Vagina (tissue), 2 donors: ENCODE measurements around the gene TAGLN.

ENCODE experiments used
- POLR2AphosphoS5 ChIP-seq, 2 donors: sonication (generic); formaldehyde crosslinking; IDR thresholded peaks; one replicate each; pipeline ENCODE4 v1.9.0; 2017; ENCODE audit warnings: antibody characterized with exemption in 2 of 2, mild to moderate bottlenecking in 2 of 2, low read depth in 1 of 2; ENCODE audit not compliant: insufficient read depth in 1 of 2
- TF ChIP-seq, protein P1 (sequence below), 3 experiments: fragments of 450-650 bp in 2 of 3; fragments of 200-600 bp in 1 of 3; sonication (generic) in 1 of 3; IDR thresholded peaks; one replicate each; pipeline ENCODE4 v1.5.1; 2017 to 2019; ENCODE audit warnings: antibody characterized with exemption in 3 of 3, mild to moderate bottlenecking in 2 of 3, moderate library complexity in 2 of 3

GRCh38 chr11:117185736-117186430, 13.3 kb upstream of the TAGLN start:
- TF ChIP-seq, protein P1, sequence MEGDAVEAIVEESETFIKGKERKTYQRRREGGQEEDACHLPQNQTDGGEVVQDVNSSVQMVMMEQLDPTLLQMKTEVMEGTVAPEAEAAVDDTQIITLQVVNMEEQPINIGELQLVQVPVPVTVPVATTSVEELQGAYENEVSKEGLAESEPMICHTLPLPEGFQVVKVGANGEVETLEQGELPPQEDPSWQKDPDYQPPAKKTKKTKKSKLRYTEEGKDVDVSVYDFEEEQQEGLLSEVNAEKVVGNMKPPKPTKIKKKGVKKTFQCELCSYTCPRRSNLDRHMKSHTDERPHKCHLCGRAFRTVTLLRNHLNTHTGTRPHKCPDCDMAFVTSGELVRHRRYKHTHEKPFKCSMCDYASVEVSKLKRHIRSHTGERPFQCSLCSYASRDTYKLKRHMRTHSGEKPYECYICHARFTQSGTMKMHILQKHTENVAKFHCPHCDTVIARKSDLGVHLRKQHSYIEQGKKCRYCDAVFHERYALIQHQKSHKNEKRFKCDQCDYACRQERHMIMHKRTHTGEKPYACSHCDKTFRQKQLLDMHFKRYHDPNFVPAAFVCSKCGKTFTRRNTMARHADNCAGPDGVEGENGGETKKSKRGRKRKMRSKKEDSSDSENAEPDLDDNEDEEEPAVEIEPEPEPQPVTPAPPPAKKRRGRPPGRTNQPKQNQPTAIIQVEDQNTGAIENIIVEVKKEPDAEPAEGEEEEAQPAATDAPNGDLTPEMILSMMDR (IDR thresholded peaks at IDR 0.05): no peak
- TF ChIP-seq POLR2AphosphoS5 (IDR thresholded peaks at IDR 0.05; ENCODE audit: insufficient read depth in 1 of 2, low read depth in 1 of 2): no peak
